HG02763 (cell line): ENCODE data around the gene FKBP9.
A peak's percentile ranks its signal among the peaks of the same experiment; 100 is the strongest.
"Not testable (repeated sequence)": the region's sequence is repeated elsewhere in the genome, so short reads cannot be mapped to it uniquely, and the experiment has no call there.

Experiments used
- ATAC-seq: cut with Tn5 transposase; IDR thresholded peaks from one replicate; pipeline ENCODE4 v1.9.1; 2021; ENCODE audit warnings: mild to moderate bottlenecking, moderate library complexity; ENCODE audit not compliant: unreplicated experiment

FKBP9 gene

GRCh38 chr7:32947420-32947983 lies 9.7 kb upstream of the FKBP9 start:
- ATAC-seq = no peak

GRCh38 chr7:32948202-32948601 lies 9.0 kb upstream of the FKBP9 start:
- no peak for ATAC-seq

DNA sequence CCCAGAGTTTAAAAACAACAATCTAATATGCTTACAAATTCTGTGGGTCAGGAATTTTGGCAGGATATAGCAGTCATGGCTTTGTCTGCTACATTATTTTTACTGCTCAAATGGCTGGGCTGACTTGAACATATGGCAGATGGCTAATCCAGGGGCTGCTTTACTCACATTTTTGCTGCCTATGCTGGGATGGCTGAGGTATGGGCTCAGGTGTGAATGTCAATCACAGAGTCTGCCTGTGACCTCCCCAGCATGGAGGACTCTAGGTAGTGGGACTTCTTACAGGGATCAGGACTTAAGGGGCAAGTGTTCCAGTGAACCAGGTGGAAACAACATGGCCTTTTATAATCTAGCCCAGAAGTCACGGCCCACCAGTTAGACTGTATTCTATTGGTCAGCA lies 4.4 kb upstream of the FKBP9 start:
- no peak for ATAC-seq

DNA sequence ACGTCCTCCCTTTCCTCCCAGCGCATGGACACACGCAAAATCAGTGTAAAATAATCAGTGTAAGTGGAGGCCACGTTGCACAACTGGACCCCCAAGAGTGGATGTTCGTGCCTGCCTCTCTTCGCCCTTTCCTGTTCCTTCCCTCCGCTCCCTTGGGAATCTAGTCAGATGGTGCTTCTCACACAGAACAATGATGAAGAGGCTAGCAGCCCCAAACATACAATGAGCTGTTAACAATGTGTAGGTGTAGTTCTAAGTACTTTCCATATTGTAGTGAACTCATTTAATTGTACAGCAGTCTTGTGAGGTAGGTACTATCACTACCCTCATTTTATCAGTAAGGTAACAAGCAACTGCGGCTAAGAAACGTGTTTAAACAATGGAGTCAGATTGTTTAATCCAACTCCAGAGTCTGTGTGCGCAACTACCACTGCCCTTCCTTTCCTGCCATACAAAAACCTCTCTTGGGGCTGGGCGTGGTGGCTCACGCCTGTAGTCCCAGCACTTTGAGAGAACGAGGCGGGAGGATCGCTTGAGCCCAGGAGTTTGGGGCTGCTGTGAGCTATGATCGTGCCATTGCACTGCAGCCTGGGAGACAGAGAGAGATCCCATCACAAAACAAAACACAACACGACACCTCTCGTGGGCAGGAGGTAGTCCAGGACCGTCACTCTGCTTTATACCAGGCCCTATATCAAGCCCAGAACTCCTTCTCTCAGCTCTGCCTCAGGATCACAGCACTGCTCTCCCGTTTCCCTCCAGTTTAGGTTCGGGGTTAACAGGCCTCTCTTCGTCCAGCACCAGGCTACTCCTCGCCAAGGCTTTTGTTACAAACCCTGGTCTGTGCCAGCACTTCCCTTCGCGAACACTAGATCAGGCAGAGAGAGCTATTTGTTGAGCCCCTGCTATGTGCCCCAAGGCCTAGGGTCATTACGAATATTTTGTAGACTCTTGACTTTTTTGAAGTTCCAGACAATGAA lies 1.1 kb downstream of the FKBP9 start:
- ATAC-seq = no peak

DNA sequence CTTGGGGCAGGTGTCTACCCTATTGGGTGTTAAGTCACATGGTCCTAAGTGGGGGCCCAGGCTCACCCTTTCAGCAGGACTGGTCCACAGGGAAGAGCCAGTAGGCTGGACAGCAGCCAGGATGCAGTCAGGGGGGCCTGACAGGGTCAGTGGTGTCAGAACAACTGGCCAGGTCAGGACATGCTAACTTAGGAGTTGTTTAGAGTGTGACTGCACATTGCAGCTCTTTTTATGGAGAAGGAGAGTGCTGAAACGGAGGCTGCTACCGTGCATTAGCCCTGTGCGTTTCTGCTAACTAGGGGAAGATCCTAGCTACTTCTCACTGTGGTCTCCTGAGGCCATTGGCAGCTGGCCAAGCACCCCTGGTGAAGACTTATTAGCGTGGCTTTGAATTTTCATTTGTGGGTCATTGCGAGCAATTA lies 6.7 kb downstream of the FKBP9 start:
- ATAC-seq = not testable (repeated sequence)

DNA sequence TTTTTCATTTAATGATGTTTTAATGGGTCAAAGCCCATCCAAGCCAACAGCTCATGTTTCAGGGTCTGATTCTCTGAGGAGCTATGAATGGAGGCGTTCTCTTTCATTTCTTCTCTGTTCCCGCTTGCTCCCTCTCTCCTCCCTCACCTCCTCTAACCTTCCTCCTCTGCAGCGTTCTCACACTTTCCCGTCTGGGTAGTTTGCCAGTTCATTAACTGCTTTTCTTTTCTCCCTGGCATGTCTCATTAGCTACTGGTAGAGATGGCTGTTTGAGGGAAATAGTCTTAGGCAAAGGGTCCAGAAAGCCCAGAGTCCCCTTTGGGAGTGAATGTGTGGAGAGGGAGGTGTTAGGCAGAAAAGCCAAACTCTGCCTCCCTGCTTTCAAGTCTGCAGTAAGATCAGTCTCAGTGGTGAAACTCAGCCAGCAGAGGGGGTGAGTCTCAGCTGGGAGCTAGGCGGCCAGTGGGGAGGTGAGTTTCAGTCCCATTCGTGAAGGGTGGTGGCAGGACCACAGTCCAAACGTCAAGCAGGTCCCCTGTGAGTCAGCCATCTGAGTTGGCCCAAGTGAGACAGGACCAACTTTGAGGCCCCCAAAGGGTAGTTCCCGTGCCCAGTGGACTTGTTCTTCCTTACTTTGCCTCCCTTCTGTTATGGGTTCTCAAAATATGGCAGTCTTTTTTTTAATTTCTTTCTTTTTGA lies 7.4 kb downstream of the FKBP9 start:
- ATAC-seq = peak; percentile 97

GRCh38 chr7:32966489-32967267 lies 9.4 kb downstream of the FKBP9 start:
- not testable (repeated sequence) for ATAC-seq

DNA sequence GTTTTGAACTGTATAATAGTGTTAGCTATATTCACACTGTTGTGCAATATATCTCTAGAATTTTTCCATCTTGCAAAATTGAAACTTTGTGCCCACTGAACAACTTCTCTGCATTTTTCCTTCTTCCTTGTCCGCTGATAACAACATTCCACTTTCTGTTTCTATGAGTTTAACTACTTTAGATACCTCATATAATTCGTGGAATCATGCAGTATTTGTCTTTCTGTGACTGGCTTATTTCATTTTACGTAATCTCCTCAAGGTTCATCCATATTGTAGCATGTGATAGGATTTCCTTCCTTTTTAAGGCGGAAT lies 10.0 kb downstream of the FKBP9 start:
- ATAC-seq = not testable (repeated sequence)

DNA sequence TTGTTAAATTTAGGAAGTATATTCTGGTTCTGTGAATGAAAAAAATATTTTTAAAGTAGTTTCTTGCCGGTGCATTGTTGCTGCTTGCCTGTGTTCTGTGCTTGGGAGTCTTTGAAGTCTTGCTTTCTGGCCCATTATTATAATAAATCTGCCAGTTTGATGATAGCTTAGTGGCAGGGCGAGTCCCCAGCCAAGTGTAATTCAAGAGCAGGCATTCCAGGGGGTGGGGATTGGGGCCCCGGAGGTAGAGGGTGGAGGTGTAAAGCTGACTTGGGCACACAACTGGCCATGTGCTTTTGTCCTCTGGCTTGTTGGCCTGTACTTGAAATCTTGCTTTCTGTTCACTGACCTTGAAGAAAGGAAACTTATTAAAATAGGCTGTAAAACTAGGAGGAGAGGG lies 14.7 kb downstream of the FKBP9 start:
- ATAC-seq = not testable (repeated sequence)

GRCh38 chr7:32977159-32977558 lies 19.9 kb downstream of the FKBP9 start:
- not testable (repeated sequence) for ATAC-seq

DNA sequence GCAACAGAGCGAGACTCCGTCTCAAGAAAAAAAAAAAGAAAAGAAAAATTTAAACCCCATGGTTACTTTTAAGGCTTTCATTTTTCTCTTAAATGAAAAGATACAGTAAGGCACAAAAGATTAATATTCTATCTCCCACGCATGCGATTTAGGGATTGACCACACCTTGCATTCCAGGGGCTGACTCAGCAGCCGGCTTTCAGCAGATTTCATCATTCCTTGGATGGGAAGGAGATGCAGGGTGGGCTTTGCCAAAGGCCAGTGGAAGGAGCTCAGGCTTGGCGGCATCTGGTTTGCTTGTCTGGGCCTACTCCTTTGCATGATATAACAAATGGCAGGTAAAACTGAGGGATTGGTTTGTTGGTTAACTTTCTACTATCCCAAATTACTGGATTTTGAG lies 22.0 kb downstream of the FKBP9 start:
- ATAC-seq = not testable (repeated sequence)

- ATAC-seq = not testable (repeated sequence)
Measured at GRCh38 chr7:32979902-32980301, 22.7 kb downstream of the FKBP9 start.

DNA sequence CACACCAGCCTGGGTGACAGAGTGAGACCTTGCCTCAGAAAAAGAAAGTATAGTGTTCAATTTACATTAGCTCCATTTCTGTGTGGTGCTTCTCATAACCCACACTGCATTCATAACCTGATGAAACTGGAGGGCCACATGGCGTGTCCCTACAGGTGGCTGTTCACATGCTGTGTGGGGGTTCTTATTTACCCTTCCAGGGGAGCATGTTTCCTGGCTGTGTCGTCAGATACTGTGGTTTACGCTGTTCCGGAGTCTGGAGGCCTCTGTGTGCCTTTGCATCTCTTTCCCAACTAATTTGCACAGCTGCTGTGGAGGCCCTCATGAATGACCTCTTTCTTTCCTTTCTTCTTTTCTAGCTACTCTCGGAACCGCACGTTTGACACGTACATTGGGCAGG lies 30.9 kb downstream of the FKBP9 start:
- ATAC-seq = peak; percentile 66

GRCh38 chr7:32991068-32991585 lies 33.9 kb downstream of the FKBP9 start:
- ATAC-seq = not testable (repeated sequence)

DNA sequence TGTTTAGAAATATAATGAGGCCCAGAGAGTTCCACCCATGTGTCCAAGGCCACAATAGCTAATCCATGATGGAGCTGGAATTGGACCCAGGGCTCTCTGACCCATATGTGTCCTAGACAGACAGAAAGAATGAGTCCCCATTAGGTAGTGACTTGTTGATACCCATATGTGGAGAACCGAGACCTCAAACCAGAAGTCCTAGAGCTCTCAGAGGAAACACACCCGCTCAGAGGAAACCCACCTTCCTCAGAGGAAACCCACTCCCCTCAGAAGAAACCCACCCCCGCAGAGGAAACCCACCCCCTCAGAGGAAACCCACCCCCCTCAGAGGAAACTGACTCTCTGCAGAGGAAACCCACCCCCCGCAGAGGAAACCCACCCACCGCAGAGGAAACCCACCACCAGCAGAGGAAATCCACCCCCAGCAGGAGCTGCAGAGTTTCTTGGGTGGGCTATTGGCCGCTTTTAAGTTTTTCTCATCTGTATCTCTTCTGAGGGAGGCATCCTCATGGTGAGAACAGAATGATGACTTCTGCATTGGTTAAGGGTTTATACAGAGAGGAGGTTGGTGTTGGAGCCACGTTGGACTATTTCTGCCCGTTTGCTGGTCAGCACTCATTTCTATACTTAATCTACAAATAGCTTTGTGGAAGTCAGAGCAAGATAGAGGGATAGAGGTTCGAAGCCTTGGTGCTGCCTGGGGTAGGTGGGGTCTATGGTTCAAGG lies 34.9 kb downstream of the FKBP9 start:
- not testable (repeated sequence) for ATAC-seq

GRCh38 chr7:32992750-32993149 lies 35.5 kb downstream of the FKBP9 start:
- not testable (repeated sequence) for ATAC-seq

GRCh38 chr7:32997956-32998355 lies 40.7 kb downstream of the FKBP9 start:
- ATAC-seq = not testable (repeated sequence)

DNA sequence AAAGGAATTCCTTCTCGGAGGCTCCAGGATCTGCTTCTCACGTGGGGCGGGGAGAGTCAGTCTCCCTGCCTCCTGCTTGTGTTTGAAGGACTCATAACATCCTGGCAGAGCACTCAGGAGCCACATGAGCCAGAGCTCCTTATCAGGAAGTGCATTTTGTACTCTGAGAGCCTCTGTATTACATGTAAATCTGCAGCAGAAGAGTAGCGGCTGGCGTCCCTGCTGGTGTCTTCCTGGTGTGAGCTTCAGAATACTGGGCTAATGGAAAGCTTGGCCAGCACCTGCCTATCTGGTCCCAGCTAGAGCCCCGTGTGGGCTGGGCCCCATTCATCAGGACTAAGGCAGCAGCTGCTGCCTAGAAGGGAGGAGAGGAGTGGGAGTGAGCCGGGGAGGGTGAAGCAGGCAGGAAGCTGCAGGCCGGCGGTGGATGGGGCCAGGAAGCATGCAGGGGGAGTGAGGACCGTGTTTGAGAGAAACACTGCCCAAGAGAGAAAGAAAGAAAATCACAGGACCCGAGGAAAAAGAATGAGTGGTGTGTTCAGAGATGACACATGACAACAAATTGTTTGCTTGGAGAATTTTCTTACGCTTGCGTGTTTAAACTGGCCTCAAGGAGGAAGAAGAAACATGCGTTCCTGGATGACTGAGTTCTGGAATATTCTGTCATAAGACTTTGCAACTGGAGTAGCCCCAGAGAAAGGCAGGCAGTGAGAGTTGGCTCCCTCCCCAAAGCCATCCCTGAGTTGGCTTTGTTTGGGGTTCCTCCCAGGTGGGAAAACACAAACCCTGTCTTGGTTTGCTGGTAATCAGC lies 41.3 kb downstream of the FKBP9 start:
- ATAC-seq = not testable (repeated sequence)

- not testable (repeated sequence) for ATAC-seq
Measured at GRCh38 chr7:32999380-32999779, 42.1 kb downstream of the FKBP9 start.
